Thyroid gland (tissue), 4 donors: ENCODE data around the gene TMEM132D.

ENCODE experiments used
- CTCF ChIP-seq, 6 experiments: fragments of 200-600 bp in 3 of 6; fragments of 450-650 bp in 3 of 6; sonication (generic) in 3 of 6; IDR thresholded peaks; one replicate each; pipeline ENCODE4 v1.5.1; 2016 to 2019; ENCODE audit warnings: antibody characterized with exemption in 6 of 6, mild to moderate bottlenecking in 2 of 6, inconsistent platforms in 1 of 6, moderate library complexity in 1 of 6
- POLR2A ChIP-seq, 2 donors: fragments of 450-650 bp; IDR thresholded peaks; one replicate each; pipeline ENCODE4 v1.6.1; 2017; ENCODE audit warnings: antibody characterized with exemption in 2 of 2, mild to moderate bottlenecking in 2 of 2, moderate library complexity in 1 of 2

- TF ChIP-seq POLR2A (IDR thresholded peaks at IDR 0.05) (no peak), CTCF (IDR thresholded peaks at IDR 0.05) (no peak)
Measured at GRCh38 chr12:129331356-129332085, 572.3 kb downstream of the TMEM132D start.
